SHP77 (cell line): Measurements from ENCODE around the gene TMPRSS15.
"Not testable (repeated sequence)": the region's sequence is repeated elsewhere in the genome, so short reads cannot be mapped to it uniquely, and the experiment has no call there.

Experiments
- DNase-seq, 2 experiments: peaks; one replicate each; lab custom pipeline; 2025; lab: John Stamatoyannopoulos, UW

The TMPRSS15 gene

GRCh38 chr21:18403735-18404450 lies at the start of gene TMPRSS15:
TSS of gene TMPRSS15 (minus strand) at chr21:18403785. CDS start at chr21:18403622, 163 bp downstream.
- no peak for DNase-seq

DNA sequence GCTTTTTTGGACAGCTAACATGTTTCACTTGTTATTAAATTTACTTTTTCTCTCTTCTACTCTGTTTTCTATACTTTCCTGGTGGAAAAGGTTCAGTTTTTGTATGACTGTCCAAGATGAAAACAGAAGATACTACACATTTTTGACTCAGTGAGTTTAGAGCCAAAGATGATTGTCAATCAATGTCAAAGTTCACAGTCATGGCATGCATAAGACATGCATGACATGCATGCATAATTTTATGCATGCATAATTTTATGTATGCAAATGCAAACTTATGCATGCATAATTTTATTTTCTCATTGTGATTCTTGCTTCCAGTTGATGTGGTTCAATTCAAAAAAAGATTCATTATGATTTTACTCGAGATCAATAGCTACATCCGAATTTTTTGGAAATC lies 48.1 kb upstream of the TMPRSS15 start:
- DNase-seq = no peak

DNA sequence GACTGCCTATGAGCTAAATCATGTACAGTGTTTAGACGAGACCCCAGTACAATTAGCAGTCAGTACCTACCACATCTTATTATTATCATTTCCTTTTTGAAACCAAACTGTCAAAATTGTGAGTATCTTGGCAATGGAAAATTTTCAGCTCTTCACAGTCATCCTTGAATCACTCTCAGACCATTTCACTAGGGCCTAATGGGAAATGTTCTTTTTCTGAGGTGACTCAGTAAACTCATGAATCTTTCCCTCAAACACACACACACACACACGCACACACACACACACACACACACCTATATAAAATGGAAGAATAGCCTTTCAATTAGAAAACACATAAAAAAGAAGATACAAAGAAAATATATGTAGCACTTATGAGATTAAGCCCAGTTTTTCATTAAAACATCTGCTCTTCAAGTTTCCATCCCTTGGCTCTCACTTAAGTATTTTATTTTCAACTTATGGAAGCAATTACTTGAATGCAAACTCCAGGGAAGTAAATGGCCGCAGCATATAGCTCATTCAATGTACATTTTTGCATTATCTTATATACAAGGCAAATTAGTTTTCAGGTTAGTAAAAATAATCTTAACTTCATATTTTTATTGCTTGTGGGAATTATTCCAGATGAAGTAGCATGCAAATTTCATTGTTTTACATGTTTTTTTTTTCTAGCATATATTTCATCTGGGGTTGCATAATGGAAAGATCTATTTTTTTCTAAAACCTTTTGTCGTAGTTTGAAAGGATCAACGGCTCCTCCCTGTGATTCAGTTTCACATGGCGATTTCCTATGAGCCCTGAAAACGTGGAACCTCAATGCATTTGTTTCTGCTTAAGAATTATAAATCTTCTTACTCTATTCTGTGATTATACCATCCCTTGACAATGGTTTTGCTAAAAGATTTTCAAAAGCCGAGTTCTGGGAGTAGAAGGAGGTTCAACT lies 46.3 kb upstream of the TMPRSS15 start:
- no peak for DNase-seq

DNA sequence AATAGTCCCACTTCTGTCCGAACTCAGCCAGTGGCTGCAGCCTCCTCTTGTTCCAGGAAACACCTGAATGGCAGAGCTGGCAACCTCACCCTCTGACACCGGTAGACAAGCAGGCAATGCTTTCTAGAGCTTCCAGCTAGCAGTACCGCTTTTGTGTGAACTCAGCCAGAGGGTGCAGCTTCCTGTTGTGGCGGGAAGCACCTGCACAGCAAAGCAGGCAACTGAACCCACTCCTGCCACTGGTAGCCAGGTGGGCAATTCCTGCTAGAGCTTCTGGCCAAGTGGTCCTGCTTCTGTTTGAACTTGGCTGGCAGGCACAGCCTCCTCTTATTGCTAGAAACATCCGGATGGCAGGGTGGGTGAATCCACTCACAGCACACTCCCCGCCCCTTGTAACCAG lies 40.1 kb upstream of the TMPRSS15 start:
- DNase-seq = no peak

DNA sequence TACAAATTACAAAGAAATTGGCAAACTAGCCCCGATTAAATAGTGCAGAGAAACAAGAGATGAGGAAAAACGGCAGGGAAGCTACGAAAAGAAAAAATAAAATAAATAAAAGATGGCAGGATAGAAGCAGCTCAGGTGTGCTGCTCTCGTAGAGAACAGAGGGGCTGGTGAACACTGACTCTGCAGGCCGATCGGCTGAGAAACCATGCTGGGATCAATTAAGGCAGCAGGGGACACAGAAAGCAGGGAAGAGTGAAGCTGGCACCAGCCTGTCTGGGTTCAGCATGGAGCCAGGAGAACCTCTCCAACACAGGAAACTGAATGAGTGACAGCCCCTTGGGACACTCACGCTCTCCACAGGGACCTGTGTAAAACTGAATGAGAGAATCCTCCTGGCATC lies 39.5 kb upstream of the TMPRSS15 start:
- no peak for DNase-seq

DNA sequence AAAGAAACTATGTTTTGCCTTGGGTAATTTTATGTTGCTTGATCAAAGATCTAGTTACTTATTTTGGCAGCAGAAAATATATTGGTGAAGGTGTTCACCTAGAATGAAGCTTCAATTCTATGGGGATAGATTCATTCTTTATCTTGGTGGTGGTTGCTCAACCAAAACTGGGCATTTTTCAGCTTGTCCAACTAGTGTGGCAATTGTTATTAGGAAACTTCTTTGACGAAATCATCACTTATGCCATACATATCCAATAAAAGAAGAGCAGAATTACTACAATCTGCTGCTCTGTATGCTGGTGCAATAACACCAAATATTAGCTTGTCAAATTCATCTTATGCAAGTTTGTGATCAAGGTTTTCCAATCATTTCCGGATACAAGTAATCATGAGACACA lies 26.8 kb upstream of the TMPRSS15 start:
- no peak for DNase-seq

- no peak for DNase-seq
Observed at GRCh38 chr21:18424276-18424675, 20.7 kb upstream of the TMPRSS15 start.

GRCh38 chr21:18417141-18417790 lies 13.7 kb upstream of the TMPRSS15 start:
- DNase-seq = no peak

GRCh38 chr21:18411565-18411964 lies 8.0 kb upstream of the TMPRSS15 start:
- DNase-seq = no peak

GRCh38 chr21:18409579-18409978 lies 6.0 kb upstream of the TMPRSS15 start:
- DNase-seq = no peak

GRCh38 chr21:18398843-18399242 lies 4.7 kb downstream of the TMPRSS15 start:
- DNase-seq = no peak

- DNase-seq = no peak
Observed at GRCh38 chr21:18387994-18388393, 15.6 kb downstream of the TMPRSS15 start.

- DNase-seq = no peak
Observed at GRCh38 chr21:18384771-18385170, 18.8 kb downstream of the TMPRSS15 start.

DNA sequence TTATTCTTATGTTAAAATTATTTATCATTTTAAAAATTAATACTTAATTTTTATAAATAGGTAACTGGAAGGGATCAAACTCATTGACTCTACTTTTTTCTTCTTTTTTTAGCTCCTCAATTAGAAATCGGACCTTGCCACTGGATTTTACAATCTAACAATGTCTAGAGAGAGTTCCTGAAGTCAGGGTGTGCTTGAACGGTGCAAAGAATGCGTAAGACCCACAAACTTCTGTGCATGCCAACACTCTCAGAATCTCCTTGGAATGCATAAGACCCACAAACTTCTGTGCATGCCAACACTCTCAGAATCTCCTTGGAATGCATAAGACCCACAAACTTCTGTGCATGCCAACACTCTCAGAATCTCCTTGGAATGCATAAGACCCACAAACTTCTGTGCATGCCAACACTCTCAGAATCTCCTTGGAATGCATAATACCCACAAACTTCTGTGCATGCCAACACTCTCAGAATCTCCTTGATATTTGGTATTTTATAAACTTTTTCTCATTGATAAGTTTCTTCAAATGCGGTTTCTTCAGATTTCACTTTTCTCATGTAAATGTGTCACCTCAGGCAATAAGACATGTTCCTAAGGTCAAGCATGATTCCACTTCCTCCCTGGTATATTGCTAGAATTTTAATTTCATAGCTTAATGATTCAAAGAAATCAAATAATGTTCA lies 20.5 kb downstream of the TMPRSS15 start:
- DNase-seq = not testable (repeated sequence)

- no peak for DNase-seq
Observed at GRCh38 chr21:18382141-18382540, 21.4 kb downstream of the TMPRSS15 start.

GRCh38 chr21:18373606-18374005 lies 30.0 kb downstream of the TMPRSS15 start:
- no peak for DNase-seq

GRCh38 chr21:18370301-18370700 lies 33.3 kb downstream of the TMPRSS15 start:
- DNase-seq = no peak

- no peak for DNase-seq
Observed at GRCh38 chr21:18369115-18369514, 34.5 kb downstream of the TMPRSS15 start.

GRCh38 chr21:18368205-18368604 lies 35.4 kb downstream of the TMPRSS15 start:
- no peak for DNase-seq

DNA sequence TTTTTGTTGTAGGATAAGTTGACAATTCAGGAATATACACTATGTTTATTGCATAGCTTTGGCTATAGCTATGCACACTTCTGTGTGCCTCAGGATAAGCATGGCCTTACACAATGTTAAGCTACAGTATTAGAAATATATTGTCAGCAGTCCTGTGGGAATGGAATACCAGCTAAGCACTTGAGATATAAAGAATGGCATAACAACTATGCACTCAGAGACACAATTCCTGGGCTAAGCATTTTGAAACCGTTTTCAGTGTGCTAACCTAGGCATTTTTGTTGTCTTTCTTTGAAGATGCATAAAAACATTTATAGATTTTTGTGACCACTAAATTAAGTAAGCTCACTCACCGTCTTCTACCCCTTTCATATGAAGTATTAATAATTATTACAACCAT lies 46.8 kb downstream of the TMPRSS15 start:
- no peak for DNase-seq

- DNase-seq = no peak
Observed at GRCh38 chr21:18354947-18355346, 48.6 kb downstream of the TMPRSS15 start.

GRCh38 chr21:18350216-18350615 lies 53.4 kb downstream of the TMPRSS15 start:
- DNase-seq = no peak
